GM15510 (cell line): ENCODE measurements around the gene HDAC4.

Source experiments
- POLR2A ChIP-seq: IDR thresholded peaks from 3 replicates; pipeline ENCODE4 v1.6.1; 2011; ENCODE audit warnings: borderline replicate concordance; ENCODE audit not compliant: insufficient read length; ENCODE audit errors: extremely low read depth

Gene HDAC4

GRCh38 chr2:239156516-239157265, 244.1 kb downstream of the HDAC4 start:
- TF ChIP-seq POLR2A, result no peak

- TF ChIP-seq POLR2A, result no peak
Measured at GRCh38 chr2:239155806-239156480, 244.9 kb downstream of the HDAC4 start.

GRCh38 chr2:239154971-239155805, 245.6 kb downstream of the HDAC4 start:
- no peak for TF ChIP-seq POLR2A

- no peak for TF ChIP-seq POLR2A
Measured at GRCh38 chr2:239153806-239154591, 246.8 kb downstream of the HDAC4 start.

GRCh38 chr2:239152916-239153305, 247.9 kb downstream of the HDAC4 start:
- TF ChIP-seq POLR2A, result no peak

GRCh38 chr2:239152239-239152915, 248.4 kb downstream of the HDAC4 start:
- no peak for TF ChIP-seq POLR2A

GRCh38 chr2:239151201-239152131, 249.4 kb downstream of the HDAC4 start:
- no peak for TF ChIP-seq POLR2A

GRCh38 chr2:239150125-239151011, 250.5 kb downstream of the HDAC4 start:
- TF ChIP-seq POLR2A, result no peak

- TF ChIP-seq POLR2A, result no peak
Measured at GRCh38 chr2:239149501-239149900, 251.3 kb downstream of the HDAC4 start.

GRCh38 chr2:239148495-239149200, 252.2 kb downstream of the HDAC4 start:
- no peak for TF ChIP-seq POLR2A

- TF ChIP-seq POLR2A, result no peak
Measured at GRCh38 chr2:239147376-239147775, 253.4 kb downstream of the HDAC4 start.
